DND-41 (cell line): ENCODE data around the gene MX2.

Experiments
- ATAC-seq: fragments of 200-7000 bp; cut with Tn5 transposase; 3 replicates; pipeline ENCODE4 v1.9.1; 2021; ENCODE audit warnings: low read depth; ENCODE audit not compliant: insufficient read depth
- DNase-seq: peaks from one replicate; pipeline ENCODE4 v3.0.0-alpha.2; 2020
- H2AFZ ChIP-seq: 2 replicates; pipeline ENCODE4 v1.6.0; 2012; ENCODE audit warnings: low read depth, low read length
- H3K27ac ChIP-seq: 2 replicates; pipeline ENCODE4 v1.5.1; 2012; ENCODE audit warnings: low read length, inconsistent platforms
- H3K27me3 ChIP-seq: fragments of 200-600 bp; sonication (generic); 2 replicates; pipeline ENCODE4 v1.6.0; 2012; ENCODE audit warnings: low read length, mild to moderate bottlenecking, inconsistent platforms; ENCODE audit not compliant: insufficient read depth, poor library complexity
- H3K36me3 ChIP-seq: 2 replicates; pipeline ENCODE4 v1.5.1; 2012; ENCODE audit warnings: low read length, inconsistent platforms; ENCODE audit not compliant: insufficient read depth
- H3K4me1 ChIP-seq: 2 replicates; pipeline ENCODE4 v1.5.1; 2012; ENCODE audit warnings: mild to moderate bottlenecking, low read length; ENCODE audit not compliant: insufficient read depth
- H3K4me2 ChIP-seq: 2 replicates; pipeline ENCODE4 v1.6.0; 2012; ENCODE audit warnings: mild to moderate bottlenecking, moderate library complexity, low read length, inconsistent platforms; ENCODE audit not compliant: insufficient read depth
- H3K4me3 ChIP-seq, 2 experiments: fragments of 200-600 bp in 1 of 2; shearing (Covaris generic) in 1 of 2; 2 replicates each; pipeline ENCODE4 v1.5.1; 2012 to 2016; ENCODE audit warnings: inconsistent platforms in 2 of 2, low read length in 2 of 2, mild to moderate bottlenecking in 2 of 2, low read depth in 1 of 2, moderate library complexity in 1 of 2
- H3K79me2 ChIP-seq: 2 replicates; pipeline ENCODE4 v1.6.0; 2012; ENCODE audit warnings: low read length, inconsistent platforms; ENCODE audit not compliant: insufficient read depth
- H3K9ac ChIP-seq: 2 replicates; pipeline ENCODE4 v1.6.0; 2012; ENCODE audit warnings: low read depth, mild to moderate bottlenecking, inconsistent platforms, low read length, moderate library complexity
- H3K9me3 ChIP-seq: 2 replicates; pipeline ENCODE4 v1.5.1; 2012; ENCODE audit warnings: low read length, moderate library complexity, mild to moderate bottlenecking, inconsistent platforms; ENCODE audit not compliant: insufficient read depth, severe bottlenecking
- H4K20me1 ChIP-seq: 2 replicates; pipeline ENCODE4 v1.6.0; 2012; ENCODE audit warnings: low read length; ENCODE audit not compliant: insufficient read depth
- EZH2 ChIP-seq: IDR thresholded peaks from 3 replicates; pipeline ENCODE4 v1.6.1; 2012; ENCODE audit warnings: borderline replicate concordance, low read depth, mild to moderate bottlenecking, moderate library complexity, low read length, inconsistent platforms; ENCODE audit not compliant: severe bottlenecking
- TF ChIP-seq, protein P1 (sequence below): IDR thresholded peaks from 2 replicates; pipeline ENCODE4 v1.5.1; 2012; ENCODE audit warnings: borderline replicate concordance, low read length, moderate library complexity, mild to moderate bottlenecking; ENCODE audit not compliant: poor library complexity, severe bottlenecking; ENCODE audit errors: extremely low read depth

MX2 gene

DNA sequence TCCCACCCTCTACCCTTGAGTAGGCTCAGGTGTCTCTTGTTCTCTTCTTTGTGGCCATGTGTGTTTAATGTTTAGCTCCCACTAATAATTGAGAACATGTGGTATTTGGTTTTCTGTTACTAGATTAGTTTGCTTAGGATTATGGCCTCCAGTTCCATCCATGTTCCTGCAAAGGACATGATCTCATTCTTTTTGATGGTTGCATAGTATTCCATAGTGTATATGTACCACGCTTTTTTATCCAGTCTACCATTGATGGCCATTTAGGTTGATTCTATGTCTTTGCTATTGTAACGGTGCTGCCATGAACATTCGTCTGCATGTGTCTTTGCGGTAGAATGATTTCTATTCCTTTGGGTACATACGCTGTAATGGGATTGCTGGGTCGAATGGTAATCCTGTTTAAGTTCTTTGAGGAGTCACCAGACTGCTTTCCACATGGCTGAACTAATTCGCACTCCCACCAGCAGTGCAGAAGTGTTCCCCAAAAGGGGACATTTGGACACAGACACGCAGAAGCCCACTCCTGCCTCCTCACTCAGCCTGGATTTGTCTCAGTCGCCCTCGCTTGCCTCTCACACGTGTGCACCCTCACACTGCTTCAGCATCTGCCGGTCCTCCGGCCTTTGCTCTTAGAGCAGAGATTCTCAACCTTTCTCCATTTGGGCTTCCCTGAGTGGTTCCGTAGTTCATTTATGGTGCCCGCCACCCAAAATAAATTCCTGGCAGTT is 3.7 kb downstream of the MX2 start:
- Histone ChIP-seq H3K9me3 (no peaks in the 10 kb centered on the region), H2AFZ (no peak overlapping the region), H4K20me1 (no peaks in the 10 kb centered on the region), H3K27ac (no peak overlapping the region), H3K27me3 (no peaks in the 10 kb centered on the region), H3K4me2 (no peak overlapping the region), H3K36me3 (no peaks in the 10 kb centered on the region), H3K4me1 (peaks cover 58% of the 10 kb centered on the region), H3K9ac (no peak overlapping the region), H3K79me2 (peaks cover 7% of the 10 kb centered on the region), H3K4me3 (no peak overlapping the region)
- TF ChIP-seq EZH2, result no peak
- TF ChIP-seq, protein P1, sequence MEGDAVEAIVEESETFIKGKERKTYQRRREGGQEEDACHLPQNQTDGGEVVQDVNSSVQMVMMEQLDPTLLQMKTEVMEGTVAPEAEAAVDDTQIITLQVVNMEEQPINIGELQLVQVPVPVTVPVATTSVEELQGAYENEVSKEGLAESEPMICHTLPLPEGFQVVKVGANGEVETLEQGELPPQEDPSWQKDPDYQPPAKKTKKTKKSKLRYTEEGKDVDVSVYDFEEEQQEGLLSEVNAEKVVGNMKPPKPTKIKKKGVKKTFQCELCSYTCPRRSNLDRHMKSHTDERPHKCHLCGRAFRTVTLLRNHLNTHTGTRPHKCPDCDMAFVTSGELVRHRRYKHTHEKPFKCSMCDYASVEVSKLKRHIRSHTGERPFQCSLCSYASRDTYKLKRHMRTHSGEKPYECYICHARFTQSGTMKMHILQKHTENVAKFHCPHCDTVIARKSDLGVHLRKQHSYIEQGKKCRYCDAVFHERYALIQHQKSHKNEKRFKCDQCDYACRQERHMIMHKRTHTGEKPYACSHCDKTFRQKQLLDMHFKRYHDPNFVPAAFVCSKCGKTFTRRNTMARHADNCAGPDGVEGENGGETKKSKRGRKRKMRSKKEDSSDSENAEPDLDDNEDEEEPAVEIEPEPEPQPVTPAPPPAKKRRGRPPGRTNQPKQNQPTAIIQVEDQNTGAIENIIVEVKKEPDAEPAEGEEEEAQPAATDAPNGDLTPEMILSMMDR, result no peak
- no peak for ATAC-seq
- no peak for DNase-seq

DNA sequence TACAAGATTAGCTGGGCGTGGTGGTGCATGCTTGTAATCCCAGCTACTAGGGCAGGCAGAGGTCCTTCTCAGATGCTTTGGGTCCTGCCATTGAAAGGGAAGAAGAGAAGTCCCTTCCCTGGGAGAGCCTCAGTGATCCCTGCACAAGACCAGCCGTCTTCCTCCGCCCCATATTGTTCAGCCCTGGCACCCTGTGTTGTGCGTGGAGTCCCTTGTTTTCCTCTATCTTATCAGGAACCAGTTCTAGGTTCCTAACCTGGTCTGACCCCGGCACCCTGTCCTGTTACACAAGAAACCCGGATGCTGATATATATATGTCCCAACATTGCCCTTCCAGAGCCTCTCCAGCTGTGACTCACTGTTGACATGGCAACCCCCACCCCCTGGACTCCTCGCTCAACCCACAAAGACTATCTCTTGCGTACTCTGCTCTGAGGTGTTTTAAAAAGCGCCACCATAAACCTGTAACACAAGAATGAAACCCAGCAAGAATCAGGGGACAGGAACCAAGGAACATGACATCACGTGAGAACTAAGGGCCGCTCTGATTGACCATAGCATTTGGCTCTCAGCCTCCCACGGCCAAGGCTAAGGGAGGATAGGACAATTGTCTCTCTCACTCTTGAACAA is 4.8 kb downstream of the MX2 start:
- no peaks in the 10 kb centered on the region for H3K9me3 ChIP-seq
- no peak overlapping the region for H2AFZ ChIP-seq
- no peak overlapping the region for H3K4me3 ChIP-seq
- no peak for TF ChIP-seq EZH2
- TF ChIP-seq, protein P1, result no peak
- H3K27ac ChIP-seq, result no peak overlapping the region
- peaks cover 60% of the 10 kb centered on the region for H3K4me1 ChIP-seq
- no peaks in the 10 kb centered on the region for H3K27me3 ChIP-seq
- DNase-seq (no peak), ATAC-seq (no peak)
- H3K79me2 ChIP-seq, result peaks cover 18% of the 10 kb centered on the region
- H4K20me1 ChIP-seq, result no peaks in the 10 kb centered on the region
- H3K4me2 ChIP-seq, result no peak overlapping the region
- no peak overlapping the region for H3K9ac ChIP-seq
- H3K36me3 ChIP-seq, result no peaks in the 10 kb centered on the region

DNA sequence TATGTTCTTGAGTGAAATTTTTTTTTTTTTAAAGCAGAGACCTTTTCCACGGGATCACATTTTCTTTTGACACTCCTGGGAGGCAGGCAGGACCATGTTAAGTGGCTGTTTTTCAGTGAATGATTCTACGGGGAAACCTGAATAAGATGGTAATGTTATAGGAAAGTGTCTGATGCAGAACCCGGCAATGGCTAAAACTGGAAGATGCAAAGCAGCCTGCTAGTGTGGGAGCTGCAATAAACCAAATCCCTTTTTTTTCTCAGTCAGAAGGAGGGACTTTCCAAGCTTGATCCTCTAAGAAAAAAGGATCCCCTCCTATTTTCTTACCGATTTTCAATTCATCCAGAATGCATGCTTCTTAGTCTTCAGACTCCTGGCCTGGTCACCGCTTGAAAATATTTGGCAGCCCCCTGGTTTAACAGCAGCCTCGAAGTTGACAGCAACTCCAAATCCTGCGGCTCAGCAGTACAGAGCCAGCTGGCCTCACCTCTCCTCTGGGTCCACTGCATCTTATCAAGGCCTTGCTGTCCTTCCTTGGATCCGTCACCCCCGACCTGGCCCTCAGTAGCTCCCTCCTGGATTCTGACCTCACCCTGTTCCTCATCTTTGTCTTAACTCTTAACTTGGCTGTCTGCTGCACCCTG is 5.6 kb downstream of the MX2 start:
- Histone ChIP-seq H3K36me3 (no peaks in the 10 kb centered on the region), H4K20me1 (no peaks in the 10 kb centered on the region), H2AFZ (no peak overlapping the region), H3K4me3 (no peak overlapping the region), H3K27ac (no peak overlapping the region), H3K4me1 (peaks cover 61% of the 10 kb centered on the region), H3K9ac (no peak overlapping the region), H3K79me2 (peaks cover 26% of the 10 kb centered on the region), H3K9me3 (no peaks in the 10 kb centered on the region), H3K4me2 (no peak overlapping the region), H3K27me3 (no peaks in the 10 kb centered on the region)
- DNase-seq, result no peak
- ATAC-seq, result no peak
- TF ChIP-seq, protein P1, result no peak
- TF ChIP-seq EZH2, result no peak
